ENCODE results near the gene FOXC2.
A peak's percentile ranks its signal among the peaks of the same experiment; 100 is the strongest.
"Not testable (repeated sequence)": the region's sequence is repeated elsewhere in the genome, so short reads cannot be mapped to it uniquely, and the experiment has no call there.

FOXC2 gene

DNA sequence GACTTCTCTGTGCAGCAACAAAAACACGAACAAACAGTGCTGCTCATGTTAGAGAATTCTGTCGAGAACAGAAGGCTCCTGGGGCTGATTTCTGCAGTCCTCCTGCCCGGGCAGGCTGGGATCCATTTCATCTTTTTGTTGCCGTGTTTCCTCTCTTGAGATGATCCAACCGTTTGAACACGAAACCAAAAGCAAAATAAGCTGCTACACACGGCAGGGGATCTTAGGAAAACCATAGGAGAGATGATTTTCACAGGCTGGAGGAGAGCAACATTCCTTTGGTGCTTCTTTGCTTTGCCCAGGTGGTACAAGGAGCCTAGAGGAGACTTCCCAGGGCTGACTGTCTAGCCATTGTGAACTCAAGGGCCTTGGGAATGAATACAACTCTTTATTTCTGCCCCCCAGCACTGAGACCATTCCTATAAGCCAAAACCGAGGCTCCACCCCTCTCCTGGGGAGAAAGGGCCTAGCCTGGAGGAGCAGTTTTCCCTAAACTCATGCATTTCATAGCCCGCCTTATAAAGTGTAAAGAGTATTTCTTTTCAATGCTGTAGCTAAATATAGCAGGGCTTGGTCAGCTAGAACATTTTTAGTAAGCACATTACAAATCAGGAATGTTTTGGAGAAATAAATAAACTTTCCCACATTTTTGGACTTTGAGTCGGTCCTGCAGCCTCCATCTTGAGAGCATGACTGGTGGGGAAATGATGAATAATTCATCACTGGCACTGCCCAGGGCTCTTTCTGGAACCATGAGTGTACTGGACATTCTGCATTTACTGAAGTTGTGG lies 19.4 kb downstream of the FOXC2 start:
- H3K4me3 ChIP-seq (ENCODE audit: control insufficient read depth, low read depth, low read length), result no peak overlapping the region
- TF ChIP-seq, protein P1, sequence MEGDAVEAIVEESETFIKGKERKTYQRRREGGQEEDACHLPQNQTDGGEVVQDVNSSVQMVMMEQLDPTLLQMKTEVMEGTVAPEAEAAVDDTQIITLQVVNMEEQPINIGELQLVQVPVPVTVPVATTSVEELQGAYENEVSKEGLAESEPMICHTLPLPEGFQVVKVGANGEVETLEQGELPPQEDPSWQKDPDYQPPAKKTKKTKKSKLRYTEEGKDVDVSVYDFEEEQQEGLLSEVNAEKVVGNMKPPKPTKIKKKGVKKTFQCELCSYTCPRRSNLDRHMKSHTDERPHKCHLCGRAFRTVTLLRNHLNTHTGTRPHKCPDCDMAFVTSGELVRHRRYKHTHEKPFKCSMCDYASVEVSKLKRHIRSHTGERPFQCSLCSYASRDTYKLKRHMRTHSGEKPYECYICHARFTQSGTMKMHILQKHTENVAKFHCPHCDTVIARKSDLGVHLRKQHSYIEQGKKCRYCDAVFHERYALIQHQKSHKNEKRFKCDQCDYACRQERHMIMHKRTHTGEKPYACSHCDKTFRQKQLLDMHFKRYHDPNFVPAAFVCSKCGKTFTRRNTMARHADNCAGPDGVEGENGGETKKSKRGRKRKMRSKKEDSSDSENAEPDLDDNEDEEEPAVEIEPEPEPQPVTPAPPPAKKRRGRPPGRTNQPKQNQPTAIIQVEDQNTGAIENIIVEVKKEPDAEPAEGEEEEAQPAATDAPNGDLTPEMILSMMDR (IDR thresholded peaks at IDR 0.05; ENCODE audit: control insufficient read depth, insufficient read depth, low read depth, low read length, missing control alignments), result no peak
- no peak for DNase-seq (ENCODE audit: low read depth)

GRCh38 chr16:86587487-86587886 lies 20.9 kb downstream of the FOXC2 start:
- TF ChIP-seq, protein P1 (IDR thresholded peaks at IDR 0.05; ENCODE audit: control insufficient read depth, insufficient read depth, low read depth, low read length, missing control alignments), result no peak
- H3K4me3 ChIP-seq (ENCODE audit: control insufficient read depth, low read depth, low read length), result no peak overlapping the region
- no peak for DNase-seq (ENCODE audit: low read depth)

- H3K4me3 ChIP-seq (ENCODE audit: control insufficient read depth, low read depth, low read length); DNase-seq (ENCODE audit: low read depth): not testable (repeated sequence)
These were observed 21.3 kb downstream of the FOXC2 start for GRCh38 chr16:86587955-86588354.

GRCh38 chr16:86590501-86591144 lies 24.0 kb downstream of the FOXC2 start:
- no peak overlapping the region for H3K4me3 ChIP-seq (ENCODE audit: control insufficient read depth, low read depth, low read length)
- DNase-seq (ENCODE audit: low read depth), result peak; percentile 86
- TF ChIP-seq, protein P1 (IDR thresholded peaks at IDR 0.05; ENCODE audit: control insufficient read depth, insufficient read depth, low read depth, low read length, missing control alignments), result no peak

- no peak for DNase-seq (ENCODE audit: low read depth)
- TF ChIP-seq, protein P1 (IDR thresholded peaks at IDR 0.05; ENCODE audit: control insufficient read depth, insufficient read depth, low read depth, low read length, missing control alignments), result no peak
- no peak overlapping the region for H3K4me3 ChIP-seq (ENCODE audit: control insufficient read depth, low read depth, low read length)
These were observed 24.6 kb downstream of the FOXC2 start for GRCh38 chr16:86591270-86591669.

DNA sequence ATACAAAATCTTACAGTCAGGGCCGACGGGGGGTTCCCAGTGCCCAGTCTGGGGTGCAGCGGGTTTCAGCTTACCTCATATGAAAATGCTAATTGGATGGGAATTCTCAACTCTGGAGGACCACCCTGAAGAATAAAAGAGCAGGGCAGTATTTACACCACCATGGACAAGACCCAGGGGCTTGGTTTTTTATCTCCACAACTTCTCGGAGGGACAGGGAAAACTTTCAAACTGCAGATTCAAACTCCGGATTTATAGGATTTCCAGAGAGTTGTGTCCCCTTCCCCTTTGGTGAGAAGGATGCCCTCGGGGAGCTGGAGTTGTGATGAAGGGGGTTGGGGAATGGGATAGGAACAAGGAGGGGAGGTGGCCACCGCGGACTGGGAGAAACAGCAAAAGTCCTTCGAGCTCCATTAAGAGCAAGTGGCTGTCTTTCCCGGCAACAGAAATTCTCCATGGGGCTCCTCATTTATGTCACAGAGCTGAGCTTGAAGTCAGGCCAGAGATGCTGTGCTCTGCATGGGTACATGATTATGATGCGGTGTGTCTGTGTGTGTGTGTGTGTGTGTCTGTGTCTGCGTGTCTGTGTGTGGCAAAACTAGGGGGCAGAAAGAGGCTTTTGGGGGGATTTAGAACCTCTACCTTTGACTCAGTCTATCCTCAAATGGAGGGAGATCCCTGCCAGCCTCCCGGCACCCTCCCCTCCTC lies 27.4 kb downstream of the FOXC2 start:
- TF ChIP-seq, protein P1 (IDR thresholded peaks at IDR 0.05; ENCODE audit: control insufficient read depth, insufficient read depth, low read depth, low read length, missing control alignments), result no peak
- no peak overlapping the region for H3K4me3 ChIP-seq (ENCODE audit: control insufficient read depth, low read depth, low read length)
- no peak for DNase-seq (ENCODE audit: low read depth)

DNA sequence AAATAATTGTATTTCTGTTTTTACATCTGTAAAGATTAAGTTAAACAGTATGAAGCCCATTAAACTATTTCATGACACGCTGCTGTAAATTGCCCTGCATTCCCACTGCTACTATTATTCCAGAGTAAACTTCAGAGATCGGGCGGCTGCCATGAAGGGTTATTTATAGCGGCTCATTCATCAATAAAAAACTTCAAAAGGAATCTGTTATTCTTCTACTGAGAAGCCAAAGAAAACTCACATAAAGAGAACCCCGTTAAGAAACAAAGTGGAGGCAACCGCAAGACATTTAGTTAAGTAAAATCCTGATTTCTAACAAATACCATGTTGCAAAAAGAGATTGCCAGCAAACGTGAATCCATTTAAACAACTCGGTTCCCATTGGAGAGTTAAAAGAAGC lies 28.1 kb downstream of the FOXC2 start:
- DNase-seq (ENCODE audit: low read depth), result no peak
- TF ChIP-seq, protein P1 (IDR thresholded peaks at IDR 0.05; ENCODE audit: control insufficient read depth, insufficient read depth, low read depth, low read length, missing control alignments), result no peak
- no peak overlapping the region for H3K4me3 ChIP-seq (ENCODE audit: control insufficient read depth, low read depth, low read length)
